Osteoblast (primary cell): ENCODE data around the gene DNAJC3. TPM values are rescaled to one million over a fixed set of nuclear protein-coding genes. Genes with fewer than 3 reads are reported as not detected.

Experiments used
- DNase-seq: peaks from one replicate; pipeline ENCODE4 v3.0.0; 2011; ENCODE audit warnings: low spot score, mixed read lengths; ENCODE audit not compliant: insufficient read length; ENCODE audit errors: missing footprints
- H2AFZ ChIP-seq: 2 replicates; pipeline ENCODE4 v1.6.0; 2011; ENCODE audit warnings: mild to moderate bottlenecking, low read length
- H3K27ac ChIP-seq: 2 replicates; pipeline ENCODE4 v1.5.1; 2011; ENCODE audit warnings: mild to moderate bottlenecking, low read depth, low read length, moderate library complexity
- H3K27me3 ChIP-seq: 2 replicates; pipeline ENCODE4 v1.6.0; 2012; ENCODE audit warnings: mild to moderate bottlenecking, control low read depth, inconsistent platforms, low read length, moderate library complexity; ENCODE audit not compliant: insufficient read depth
- H3K36me3 ChIP-seq: 2 replicates; pipeline ENCODE4 v1.5.1; 2011; ENCODE audit warnings: mild to moderate bottlenecking, low read length, control low read depth, moderate library complexity; ENCODE audit not compliant: insufficient read depth
- H3K4me1 ChIP-seq: 2 replicates; pipeline ENCODE4 v1.5.1; 2011; ENCODE audit warnings: mild to moderate bottlenecking, low read length, control low read depth, moderate library complexity; ENCODE audit not compliant: insufficient read depth
- H3K4me2 ChIP-seq: 2 replicates; pipeline ENCODE4 v1.6.0; 2011; ENCODE audit warnings: mild to moderate bottlenecking, low read length; ENCODE audit not compliant: insufficient read depth
- H3K4me3 ChIP-seq: fragments of 200-600 bp; sonication (generic); 3 replicates; pipeline ENCODE4 v1.5.1; 2012; ENCODE audit warnings: mild to moderate bottlenecking, low read length, inconsistent platforms; ENCODE audit not compliant: insufficient read depth
- H3K79me2 ChIP-seq: 2 replicates; pipeline ENCODE4 v1.6.0; 2012; ENCODE audit warnings: mild to moderate bottlenecking, low read length, control low read depth, inconsistent platforms; ENCODE audit not compliant: insufficient read depth
- H3K9me3 ChIP-seq: 2 replicates; pipeline ENCODE4 v1.5.1; 2011; ENCODE audit warnings: low read depth, low read length, control low read depth
- H4K20me1 ChIP-seq: 2 replicates; pipeline ENCODE4 v1.6.0; 2012; ENCODE audit warnings: mild to moderate bottlenecking, low read length, control low read depth; ENCODE audit not compliant: insufficient read depth
- total RNA-seq: library from RNA; depleted of rRNA; stranded (reverse); fragments of >200 nt; gene quantifications from 2 replicates; pipeline ENCODE4 v1.2.3, GENCODE V29; 2012
- TF ChIP-seq, protein P1 (sequence below): IDR thresholded peaks from 2 replicates; pipeline ENCODE4 v1.5.1; 2011; ENCODE audit warnings: mild to moderate bottlenecking, low read depth, low read length, moderate library complexity; ENCODE audit errors: extremely low read depth

The DNAJC3 gene
- total RNA-seq, 1 donor, result 58.6 TPM

DNA sequence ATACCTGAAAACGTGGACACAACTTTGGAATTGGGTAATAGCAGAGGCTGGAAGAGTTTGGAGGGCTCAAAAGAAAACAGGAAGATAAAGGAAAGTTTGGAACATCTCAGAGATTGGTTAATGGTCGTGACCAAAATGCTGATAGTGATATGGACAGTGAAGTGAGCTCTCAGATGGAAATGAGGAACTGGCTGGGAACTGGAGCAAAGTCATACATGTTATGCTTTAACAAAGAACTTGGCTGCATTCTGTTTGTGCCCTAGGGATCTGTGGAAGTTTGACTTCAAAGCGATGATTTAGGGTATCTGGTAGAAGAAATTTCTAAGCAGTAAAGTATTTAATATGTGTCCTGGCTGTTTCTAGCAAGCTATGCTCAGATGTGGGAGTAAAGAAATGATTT is 136.2 kb downstream of the DNAJC3 start:
- no peaks in the 10 kb centered on the region for H3K4me1 ChIP-seq
- H3K9me3 ChIP-seq, result no peaks in the 10 kb centered on the region
- TF ChIP-seq, protein P1, sequence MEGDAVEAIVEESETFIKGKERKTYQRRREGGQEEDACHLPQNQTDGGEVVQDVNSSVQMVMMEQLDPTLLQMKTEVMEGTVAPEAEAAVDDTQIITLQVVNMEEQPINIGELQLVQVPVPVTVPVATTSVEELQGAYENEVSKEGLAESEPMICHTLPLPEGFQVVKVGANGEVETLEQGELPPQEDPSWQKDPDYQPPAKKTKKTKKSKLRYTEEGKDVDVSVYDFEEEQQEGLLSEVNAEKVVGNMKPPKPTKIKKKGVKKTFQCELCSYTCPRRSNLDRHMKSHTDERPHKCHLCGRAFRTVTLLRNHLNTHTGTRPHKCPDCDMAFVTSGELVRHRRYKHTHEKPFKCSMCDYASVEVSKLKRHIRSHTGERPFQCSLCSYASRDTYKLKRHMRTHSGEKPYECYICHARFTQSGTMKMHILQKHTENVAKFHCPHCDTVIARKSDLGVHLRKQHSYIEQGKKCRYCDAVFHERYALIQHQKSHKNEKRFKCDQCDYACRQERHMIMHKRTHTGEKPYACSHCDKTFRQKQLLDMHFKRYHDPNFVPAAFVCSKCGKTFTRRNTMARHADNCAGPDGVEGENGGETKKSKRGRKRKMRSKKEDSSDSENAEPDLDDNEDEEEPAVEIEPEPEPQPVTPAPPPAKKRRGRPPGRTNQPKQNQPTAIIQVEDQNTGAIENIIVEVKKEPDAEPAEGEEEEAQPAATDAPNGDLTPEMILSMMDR, result no peak
- DNase-seq, result no peak
- H4K20me1 ChIP-seq, result no peaks in the 10 kb centered on the region
- H3K4me2 ChIP-seq, result no peak overlapping the region
- H3K4me3 ChIP-seq, result no peak overlapping the region
- no peaks in the 10 kb centered on the region for H3K79me2 ChIP-seq
- no peaks in the 10 kb centered on the region for H3K27me3 ChIP-seq
- H3K36me3 ChIP-seq, result no peaks in the 10 kb centered on the region
- no peak overlapping the region for H3K27ac ChIP-seq
- no peak overlapping the region for H2AFZ ChIP-seq

- Histone ChIP-seq H4K20me1 (no peaks in the 10 kb centered on the region), H3K27ac (no peak overlapping the region), H3K79me2 (no peaks in the 10 kb centered on the region), H3K4me3 (no peak overlapping the region), H2AFZ (no peak overlapping the region), H3K36me3 (no peaks in the 10 kb centered on the region), H3K4me2 (no peak overlapping the region), H3K4me1 (no peaks in the 10 kb centered on the region), H3K9me3 (no peaks in the 10 kb centered on the region), H3K27me3 (no peaks in the 10 kb centered on the region)
- TF ChIP-seq, protein P1, result no peak
- no peak for DNase-seq
Measured at GRCh38 chr13:95814495-95814894, 137.6 kb downstream of the DNAJC3 start.

DNA sequence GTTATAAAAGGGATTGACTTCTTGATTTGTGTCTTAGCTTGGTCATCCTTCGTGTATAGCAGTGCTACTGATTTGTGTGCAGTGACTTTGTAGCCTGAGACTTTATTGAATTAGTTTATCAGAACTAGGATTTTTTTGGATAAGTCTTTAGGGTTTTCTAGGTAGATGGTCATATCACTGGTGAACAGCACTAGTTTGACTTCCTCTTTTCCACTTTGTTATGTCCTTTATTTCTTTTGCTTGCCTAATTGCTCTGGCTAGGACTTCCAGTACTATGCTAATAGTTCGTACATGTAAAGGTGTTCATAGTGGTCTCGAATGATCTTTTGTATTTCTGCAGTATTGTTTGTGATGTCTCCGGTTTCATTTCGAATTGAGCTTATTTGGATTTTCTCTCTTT is 145.4 kb downstream of the DNAJC3 start:
- Histone ChIP-seq H3K27ac (no peak overlapping the region), H3K4me2 (no peak overlapping the region)
- TF ChIP-seq, protein P1, result no peak

DNA sequence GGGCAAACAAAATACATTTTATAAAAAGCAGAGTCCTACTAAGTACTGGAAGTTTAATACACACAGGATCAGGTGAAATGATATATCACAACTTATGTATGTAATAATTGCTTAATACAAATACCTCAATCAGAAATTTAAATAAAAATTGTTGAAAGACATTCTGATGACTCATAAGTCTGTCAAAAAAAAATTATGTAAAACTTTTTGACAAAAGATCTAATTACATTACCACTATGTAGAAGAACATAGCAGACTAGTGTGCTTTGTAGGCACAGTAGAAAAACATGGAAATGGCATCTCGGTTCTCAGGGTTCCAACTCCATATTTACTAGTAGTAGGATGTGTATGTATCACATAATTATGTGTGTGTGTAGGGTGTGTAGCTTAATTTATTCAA is 156.2 kb downstream of the DNAJC3 start:
- Histone ChIP-seq H4K20me1 (no peaks in the 10 kb centered on the region), H3K36me3 (no peaks in the 10 kb centered on the region), H3K79me2 (no peaks in the 10 kb centered on the region), H3K9me3 (no peaks in the 10 kb centered on the region), H3K27ac (no peak overlapping the region), H3K4me2 (no peak overlapping the region), H2AFZ (no peak overlapping the region), H3K27me3 (no peaks in the 10 kb centered on the region), H3K4me1 (peaks cover 11% of the 10 kb centered on the region), H3K4me3 (no peak overlapping the region)
- TF ChIP-seq, protein P1, result no peak
- DNase-seq, result no peak

More for the DNA sequence above, 145.4 kb downstream of the DNAJC3 start:
- H3K27me3 ChIP-seq, result no peaks in the 10 kb centered on the region
- no peak for DNase-seq
- H3K36me3 ChIP-seq, result peaks cover 10% of the 10 kb centered on the region
- no peak overlapping the region for H3K4me3 ChIP-seq
- H3K4me1 ChIP-seq, result no peaks in the 10 kb centered on the region
- no peaks in the 10 kb centered on the region for H4K20me1 ChIP-seq
- H2AFZ ChIP-seq, result no peak overlapping the region
- no peaks in the 10 kb centered on the region for H3K9me3 ChIP-seq
- H3K79me2 ChIP-seq, result no peaks in the 10 kb centered on the region
